SKM-1 treated with dmso at 0.1 percent for 144 hours (cell line): ENCODE data around the gene GPC1.

Source experiments
- DNase-seq: peaks from one replicate; lab custom pipeline; 2025; ENCODE audit not compliant: unreplicated experiment; lab: John Stamatoyannopoulos, UW

Gene GPC1

DNA sequence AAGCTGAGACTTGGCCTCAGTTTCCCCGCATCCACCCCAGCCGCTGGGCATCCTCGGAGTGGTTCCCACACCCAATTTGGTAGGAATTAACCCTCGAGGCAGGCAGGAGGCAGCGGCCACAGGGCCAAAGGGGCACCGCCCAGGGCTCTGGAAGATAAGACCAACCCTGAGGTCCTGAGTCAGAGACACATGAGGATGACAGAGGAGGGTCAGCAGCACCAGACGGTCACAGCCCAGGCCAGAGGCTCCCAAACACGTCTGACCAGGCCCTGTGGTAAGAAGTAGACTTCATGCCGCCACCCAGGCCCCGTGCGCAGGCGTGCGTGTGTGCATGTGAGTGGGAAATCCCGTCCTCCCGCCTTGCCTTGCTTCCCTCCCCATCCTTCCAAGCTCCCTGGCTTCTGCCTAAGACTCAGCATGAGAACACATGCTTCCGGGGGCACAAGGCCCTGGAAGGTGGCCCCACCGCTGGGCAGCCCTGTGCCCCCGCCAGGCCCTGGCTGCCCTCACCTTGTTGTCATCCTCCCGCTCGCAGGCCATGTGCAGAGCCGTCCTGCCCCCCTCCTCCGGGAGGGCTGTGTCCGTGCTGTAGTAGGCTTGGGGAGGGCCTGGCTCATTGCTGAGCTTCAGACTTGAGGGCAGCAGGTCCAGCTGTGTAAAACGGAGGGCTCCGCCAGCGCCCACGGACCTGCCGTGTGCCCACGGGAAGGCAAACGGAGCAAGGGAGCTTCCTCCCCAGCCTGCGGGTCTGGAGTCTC is 76.1 kb downstream of the GPC1 start:
- DNase-seq = no peak

DNA sequence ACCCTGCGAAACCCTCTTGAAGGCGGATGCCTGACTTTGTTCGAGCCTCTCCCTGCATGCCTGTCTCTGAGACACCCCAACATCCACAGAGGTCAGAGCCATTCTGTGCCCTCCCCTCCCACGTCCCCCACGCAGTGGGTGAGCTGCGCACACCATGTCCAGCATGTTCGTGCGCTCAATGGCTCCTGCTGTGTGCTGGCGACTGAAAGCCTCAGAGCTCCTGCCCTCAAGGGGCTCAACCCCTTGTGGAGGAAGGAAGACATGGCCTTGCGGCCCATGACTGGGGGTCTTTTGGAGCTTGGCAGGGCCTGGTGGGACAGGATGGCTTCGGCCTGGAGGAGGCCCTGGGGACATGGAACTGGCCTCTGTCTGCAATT is 76.6 kb downstream of the GPC1 start:
- DNase-seq = no peak

GRCh38 chr2:240512666-240513535 is 77.4 kb downstream of the GPC1 start:
- no peak for DNase-seq

- peak; percentile 62 for DNase-seq
These were observed 78.3 kb downstream of the GPC1 start for GRCh38 chr2:240513549-240514287.

DNA sequence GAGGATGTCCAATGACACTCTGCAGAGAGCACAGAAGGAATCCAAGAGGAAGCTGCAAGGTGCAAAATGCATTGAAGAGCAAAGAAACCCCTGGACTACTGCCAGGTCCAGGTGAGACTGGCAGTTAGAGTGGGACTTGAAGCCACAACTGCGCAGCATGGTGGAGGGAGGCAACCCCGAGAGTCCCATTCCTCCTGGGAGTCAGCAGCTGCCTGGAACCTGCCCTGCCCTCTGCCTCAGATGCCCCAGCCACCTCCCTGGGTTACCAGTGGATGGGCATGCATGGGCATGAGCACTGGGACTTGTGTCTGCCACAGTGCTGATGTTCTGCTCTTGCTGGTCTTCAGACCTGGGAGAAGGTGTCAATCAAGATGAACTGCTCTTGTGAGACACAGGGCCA is 79.2 kb downstream of the GPC1 start:
- no peak for DNase-seq

GRCh38 chr2:240517342-240517741 is 81.9 kb downstream of the GPC1 start:
- DNase-seq = no peak
